Activated CD8-positive, alpha-beta T cell treated with anti-CD3 and anti-CD28 coated beads for 36 hours (primary cell): ENCODE measurements around the gene TWF2. TPM values are rescaled to one million over a fixed set of nuclear protein-coding genes. Genes with fewer than 3 reads are reported as not detected.

ENCODE experiments used
- ATAC-seq: fragments of 200-7000 bp; cut with Tn5 transposase; one replicate; pipeline ENCODE4 v1.10.0; 2021; ENCODE audit warnings: mild to moderate bottlenecking, moderate library complexity
- CTCF ChIA-PET: fragments of 350-600 bp; sonication (Branson Sonifier 250); formaldehyde crosslinking; loops from one replicate; lab custom pipeline; 2021; ENCODE audit warnings: antibody characterized with exemption; lab: Charles Lee
- POLR2A ChIA-PET: fragments of 350-600 bp; sonication (Branson Sonifier 250); formaldehyde crosslinking; loops from one replicate; lab custom pipeline; 2021; ENCODE audit warnings: antibody characterized with exemption; lab: Charles Lee
- DNase-seq: peaks from one replicate; pipeline ENCODE4 v3.0.0-alpha.2; 2020
- H3K27ac Mint-ChIP-seq: one replicate; pipeline ENCODE4 v1.8.0; 2021; ENCODE audit warnings: mild to moderate bottlenecking, mixed read lengths
- H3K27me3 Mint-ChIP-seq: one replicate; pipeline ENCODE4 v1.8.0; 2021; ENCODE audit warnings: mixed read lengths
- H3K36me3 Mint-ChIP-seq: one replicate; pipeline ENCODE4 v1.8.0; 2021; ENCODE audit warnings: low read depth, mixed read lengths
- H3K4me1 Mint-ChIP-seq: one replicate; pipeline ENCODE4 v1.8.0; 2021; ENCODE audit warnings: low read depth, mixed read lengths
- H3K4me3 Mint-ChIP-seq: one replicate; pipeline ENCODE4 v1.8.0; 2021; ENCODE audit warnings: mild to moderate bottlenecking, moderate library complexity, mixed read lengths
- H3K9me3 Mint-ChIP-seq: one replicate; pipeline ENCODE4 v1.8.0; 2021; ENCODE audit warnings: mixed read lengths
- intact Hi-C: fragments of 100-400 bp; cut with micrococcal nuclease; formaldehyde crosslinking; loops from one replicate; pipeline ENCODE4 v1.10.0; 2022
- total RNA-seq, 2 experiments: library from RNA; stranded (reverse); gene quantifications; one replicate each; pipeline ENCODE4 v1.2.3, GENCODE V29; 2021
- TF ChIP-seq, protein P1 (sequence below): fragments of 200-600 bp; IDR thresholded peaks from one replicate; pipeline ENCODE4 v1.8.0; 2022; ENCODE audit warnings: antibody characterized with exemption, mild to moderate bottlenecking

Gene TWF2
- total RNA-seq, 2 experiments from 2014 or later: 137 TPM

DNA sequence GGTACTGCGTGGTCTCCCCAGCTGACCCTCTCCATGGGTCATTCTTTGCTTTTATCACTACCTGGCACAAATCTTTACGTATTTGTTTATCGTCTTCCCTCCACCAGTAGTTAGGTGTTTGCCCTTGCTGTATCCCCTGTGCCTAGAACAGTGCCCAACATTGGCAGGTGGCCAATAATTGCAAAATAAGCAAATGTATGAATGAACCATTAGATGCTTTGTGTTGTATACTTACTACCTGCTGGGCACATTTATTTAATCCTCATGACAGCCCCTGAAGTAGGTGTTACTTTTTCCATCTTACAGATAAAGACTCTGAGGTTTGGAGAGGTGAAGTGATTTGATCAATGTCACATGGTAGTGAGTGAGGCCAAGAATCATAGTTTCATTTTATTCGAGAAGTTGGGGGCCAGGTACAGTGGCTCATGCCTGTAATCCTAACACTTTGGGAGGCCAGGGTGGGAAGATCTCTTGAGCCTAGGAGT lies 2.0 kb upstream of the TWF2 start:
- H3K27ac Mint-ChIP-seq: peak overlapping the region; percentile 97
- intact Hi-C loops: no loop called here
- peak; percentile 23 for DNase-seq
- H3K9me3 Mint-ChIP-seq: peaks cover 4% of the 10 kb centered on the region
- ATAC-seq: peak; percentile 2
- no peaks in the 10 kb centered on the region for H3K27me3 Mint-ChIP-seq
- peaks cover 64% of the 10 kb centered on the region for H3K4me1 Mint-ChIP-seq
- peak overlapping the region; percentile 99 for H3K4me3 Mint-ChIP-seq
- peaks cover 59% of the 10 kb centered on the region for H3K36me3 Mint-ChIP-seq
- ChIA-PET POLR2A (interaction anchor here (0.6 to 33.3 kb wide), 11 partner anchors 8 to 189 kb away, joined by 3 to 949 read pairs (median 7); partner anchors contain the start of genes GLYCTK, TLR9 and WDR82), CTCF (interaction anchor here (0.7 to 6.5 kb wide), 13 partner anchors 8 to 239 kb away, joined by 3 to 65 read pairs (median 8); partner anchors contain the start of genes GLYCTK and WDR82)
- TF ChIP-seq, protein P1, sequence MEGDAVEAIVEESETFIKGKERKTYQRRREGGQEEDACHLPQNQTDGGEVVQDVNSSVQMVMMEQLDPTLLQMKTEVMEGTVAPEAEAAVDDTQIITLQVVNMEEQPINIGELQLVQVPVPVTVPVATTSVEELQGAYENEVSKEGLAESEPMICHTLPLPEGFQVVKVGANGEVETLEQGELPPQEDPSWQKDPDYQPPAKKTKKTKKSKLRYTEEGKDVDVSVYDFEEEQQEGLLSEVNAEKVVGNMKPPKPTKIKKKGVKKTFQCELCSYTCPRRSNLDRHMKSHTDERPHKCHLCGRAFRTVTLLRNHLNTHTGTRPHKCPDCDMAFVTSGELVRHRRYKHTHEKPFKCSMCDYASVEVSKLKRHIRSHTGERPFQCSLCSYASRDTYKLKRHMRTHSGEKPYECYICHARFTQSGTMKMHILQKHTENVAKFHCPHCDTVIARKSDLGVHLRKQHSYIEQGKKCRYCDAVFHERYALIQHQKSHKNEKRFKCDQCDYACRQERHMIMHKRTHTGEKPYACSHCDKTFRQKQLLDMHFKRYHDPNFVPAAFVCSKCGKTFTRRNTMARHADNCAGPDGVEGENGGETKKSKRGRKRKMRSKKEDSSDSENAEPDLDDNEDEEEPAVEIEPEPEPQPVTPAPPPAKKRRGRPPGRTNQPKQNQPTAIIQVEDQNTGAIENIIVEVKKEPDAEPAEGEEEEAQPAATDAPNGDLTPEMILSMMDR: no peak

DNA sequence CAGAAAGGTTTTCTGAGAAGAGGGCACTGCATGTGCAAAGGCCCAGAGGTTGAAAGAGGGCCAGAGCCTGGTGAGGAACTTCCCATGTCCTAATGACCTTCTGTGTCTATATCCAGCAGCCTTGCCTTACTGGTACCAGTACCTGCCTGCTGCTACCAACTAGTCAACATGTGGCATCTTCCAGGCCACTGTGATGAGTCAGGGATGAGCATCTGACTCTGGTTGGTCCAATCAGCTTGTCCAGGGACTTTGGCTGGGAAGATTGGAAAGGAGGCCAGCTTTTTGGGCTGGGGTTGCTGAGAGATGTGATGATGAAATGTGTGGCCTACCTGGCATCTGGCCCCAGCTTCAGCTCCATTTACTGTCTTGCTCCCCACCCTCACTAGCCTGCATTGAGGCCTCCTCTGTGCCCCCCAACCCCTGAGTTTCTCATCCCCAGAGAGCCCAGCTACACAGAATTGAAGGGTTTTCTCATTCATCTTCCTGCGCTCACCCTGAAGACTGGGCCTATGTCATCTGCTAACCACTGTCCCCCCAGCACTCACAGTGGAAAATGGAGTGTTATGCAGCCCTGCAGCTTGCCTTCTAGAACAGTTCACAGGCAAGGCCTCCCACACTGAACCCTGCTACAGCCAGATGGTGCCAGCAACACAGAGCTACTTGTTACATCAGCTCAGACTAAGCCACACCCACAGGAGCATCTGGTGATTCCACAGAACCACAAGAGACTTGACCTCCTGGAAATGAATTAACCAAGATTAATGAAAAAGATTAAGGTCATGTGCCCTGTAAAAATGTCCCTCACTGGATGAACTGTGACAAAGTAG lies 1.3 kb upstream of the TWF2 start:
- intact Hi-C loops: no loop called here
- Mint-ChIP-seq H3K27me3 (no peaks in the 10 kb centered on the region), H3K36me3 (peaks cover 63% of the 10 kb centered on the region), H3K27ac (peak overlapping the region; percentile 97), H3K4me1 (peaks cover 70% of the 10 kb centered on the region), H3K4me3 (peak overlapping the region; percentile 99), H3K9me3 (peaks cover 4% of the 10 kb centered on the region)
- DNase-seq (peak; percentile 88), ATAC-seq (peak; percentile 45)
- TF ChIP-seq, protein P1: no peak
- CTCF ChIA-PET: interaction anchor here (0.7 to 6.5 kb wide), 13 partner anchors 9 to 238 kb away, joined by 3 to 65 read pairs (median 8); partner anchors contain the start of genes GLYCTK and WDR82
- POLR2A ChIA-PET: interaction anchor here (1.1 to 33.3 kb wide), 10 partner anchors 8 to 188 kb away, joined by 3 to 949 read pairs (median 8); partner anchors contain the start of genes GLYCTK, TLR9 and WDR82

DNA sequence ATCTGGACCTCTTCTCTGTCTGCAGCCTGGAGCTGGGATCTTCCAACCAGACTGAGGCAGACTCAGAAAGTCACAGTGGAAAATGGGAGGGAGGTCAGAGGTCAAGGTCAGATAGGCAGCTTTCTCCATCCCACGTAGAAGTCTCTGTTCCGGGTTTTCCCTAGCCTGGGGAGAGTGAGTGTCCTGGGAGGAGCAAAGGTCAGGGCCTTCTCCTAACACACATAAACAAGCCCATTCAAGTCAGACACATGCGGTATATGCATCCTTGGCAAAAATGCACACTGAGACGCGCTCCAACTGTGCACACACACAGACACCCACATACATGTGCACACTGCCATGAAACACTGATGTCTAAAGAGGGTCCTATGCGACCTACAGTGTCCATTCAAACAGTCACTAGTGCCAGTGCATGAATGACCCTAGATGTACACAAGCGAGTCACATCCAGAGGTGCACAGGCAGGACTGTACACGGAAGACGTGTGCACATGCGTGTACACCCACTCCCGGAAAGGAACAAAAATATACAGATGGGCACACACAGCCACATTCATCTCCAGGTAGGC lies 681 bp downstream of the TWF2 start:
- peaks cover 66% of the 10 kb centered on the region for H3K4me1 Mint-ChIP-seq
- H3K4me3 Mint-ChIP-seq: peak overlapping the region; percentile 99
- intact Hi-C loops: loop anchor here (2.0 kb wide), 1 partner anchor 41 kb away; the partner anchor contains the start of gene WDR82
- ATAC-seq (no peak), DNase-seq (no peak)
- ChIA-PET CTCF (interaction anchor here (0.7 to 10.8 kb wide), 10 partner anchors 11 to 237 kb away, joined by 3 to 198 read pairs (median 5); partner anchors contain the start of genes TLR9 and WDR82), POLR2A (interaction anchor here (0.6 to 33.3 kb wide), 9 partner anchors 9 to 246 kb away, joined by 3 to 949 read pairs (median 9); partner anchors contain the start of genes GLYCTK, PPM1M, TLR9 and WDR82)
- no peaks in the 10 kb centered on the region for H3K27me3 Mint-ChIP-seq
- peak overlapping the region; percentile 94 for H3K27ac Mint-ChIP-seq
- TF ChIP-seq, protein P1: no peak
- peaks cover 1% of the 10 kb centered on the region for H3K9me3 Mint-ChIP-seq
- H3K36me3 Mint-ChIP-seq: peaks cover 55% of the 10 kb centered on the region

DNA sequence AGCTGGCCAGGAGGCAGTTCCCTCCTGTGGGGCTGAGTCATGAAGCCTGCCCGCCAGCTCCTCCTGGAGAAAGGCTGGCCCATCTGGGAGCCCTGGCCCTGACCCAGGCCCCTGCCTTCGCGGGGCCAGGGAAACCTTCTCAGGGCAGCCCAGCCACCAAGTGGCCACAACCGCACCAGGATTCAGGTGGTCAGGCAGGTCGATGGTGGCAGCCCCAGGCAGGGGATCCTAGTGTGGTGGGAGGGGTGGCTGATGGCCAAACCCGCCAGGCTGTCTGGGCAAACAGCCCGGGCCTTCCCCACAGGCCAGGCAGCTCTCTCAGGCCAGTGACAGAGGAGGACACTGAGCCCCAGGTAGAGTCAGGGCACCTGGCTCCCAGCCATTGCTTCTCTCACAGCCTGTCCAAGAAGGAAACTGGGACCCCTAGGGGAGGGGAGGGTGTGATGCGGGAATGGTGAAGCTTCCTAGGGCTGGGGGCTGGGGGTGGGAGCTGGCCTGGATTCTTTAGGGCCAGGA lies 1.2 kb downstream of the TWF2 start:
- H3K36me3 Mint-ChIP-seq: peaks cover 51% of the 10 kb centered on the region
- CTCF ChIA-PET: interaction anchor here (1.2 to 10.8 kb wide), 5 partner anchors 11 to 101 kb away, joined by 4 to 198 read pairs (median 65); partner anchors contain the start of genes TLR9 and WDR82
- ATAC-seq (no peak), DNase-seq (peak; percentile 2)
- peaks cover 68% of the 10 kb centered on the region for H3K4me1 Mint-ChIP-seq
- TF ChIP-seq, protein P1: no peak
- no peaks in the 10 kb centered on the region for H3K9me3 Mint-ChIP-seq
- POLR2A ChIA-PET: interaction anchor here (1.5 to 33.3 kb wide), 5 partner anchors 10 to 40 kb away, joined by 4 to 949 read pairs (median 77); partner anchors contain the start of genes GLYCTK, PPM1M, TLR9 and WDR82
- intact Hi-C loops: loop anchor here (2.0 kb wide), 1 partner anchor 41 kb away; the partner anchor contains the start of gene WDR82
- peak overlapping the region; percentile 94 for H3K27ac Mint-ChIP-seq
- no peaks in the 10 kb centered on the region for H3K27me3 Mint-ChIP-seq
- peak overlapping the region; percentile 99 for H3K4me3 Mint-ChIP-seq
